GM03348 (cell line): ENCODE results near the gene EHD3.

ENCODE experiments used
- DNase-seq: peaks from one replicate; pipeline ENCODE4 v3.0.0; 2012; ENCODE audit warnings: low spot score

Gene EHD3

DNA sequence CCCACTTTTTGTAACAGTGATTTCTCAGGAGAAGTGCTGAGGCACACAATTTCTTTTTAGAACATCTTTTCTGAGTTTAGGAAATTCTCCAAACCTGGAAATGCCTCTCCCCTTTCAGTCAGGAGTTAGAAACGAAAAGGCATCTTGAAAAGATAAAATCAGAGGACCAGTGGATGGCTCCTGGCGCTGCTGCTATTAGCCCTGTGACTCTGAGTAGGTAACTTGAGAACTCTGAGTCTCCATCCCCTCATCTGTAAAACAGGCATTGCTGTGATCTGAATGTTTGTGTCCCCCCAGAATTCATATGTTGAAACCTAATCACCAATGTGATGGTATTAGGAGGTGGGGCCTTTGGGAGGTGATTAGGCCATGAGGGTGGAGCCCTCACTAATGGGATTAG is 50.2 kb downstream of the EHD3 start:
- DNase-seq: no peak

DNA sequence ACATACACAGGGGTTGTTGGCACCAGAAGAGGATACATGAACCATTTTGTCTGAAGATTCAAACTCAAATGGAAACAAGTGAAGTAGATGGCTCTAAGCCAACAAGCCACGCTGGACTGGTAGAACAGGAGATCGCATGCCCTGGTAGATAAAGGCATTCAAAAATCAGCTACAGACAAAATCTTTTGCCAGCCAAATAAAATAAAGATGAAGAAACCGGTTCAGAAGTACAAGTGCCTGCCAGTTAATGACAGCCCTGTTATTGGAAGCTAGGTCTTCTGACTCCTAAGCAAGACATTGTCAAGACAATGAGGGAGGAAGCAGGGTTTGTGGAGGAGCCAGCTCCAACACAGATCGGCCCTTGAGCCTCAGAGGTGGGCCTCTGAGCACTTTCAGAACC is 52.3 kb downstream of the EHD3 start:
- no peak for DNase-seq

DNA sequence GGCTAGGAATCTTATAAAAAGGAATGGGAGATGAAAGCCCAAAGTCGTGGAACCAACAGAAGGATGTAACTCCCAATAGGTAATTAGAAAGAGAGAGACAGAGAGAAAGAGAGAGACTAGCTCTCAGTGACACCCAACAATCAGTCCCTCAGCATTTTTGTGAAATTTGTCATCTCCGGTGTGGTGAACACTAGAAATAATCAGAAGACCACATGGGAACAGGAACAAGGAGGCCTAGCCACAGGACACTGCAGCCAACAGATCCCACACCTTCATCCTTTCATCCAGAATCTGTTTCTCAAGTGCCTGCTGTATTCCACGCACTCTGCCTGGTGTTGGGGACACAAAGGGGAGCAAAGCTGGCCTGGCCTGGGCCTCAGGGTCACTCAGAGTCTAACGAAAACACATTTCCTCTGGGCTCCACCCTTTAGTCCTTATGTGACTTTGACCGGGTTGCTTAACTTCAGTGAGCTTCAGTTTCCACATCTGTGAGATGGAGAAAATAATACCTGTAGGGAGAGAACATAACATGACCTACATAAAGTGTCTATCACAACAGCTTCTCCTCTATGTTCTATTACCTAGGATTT is 53.1 kb downstream of the EHD3 start:
- DNase-seq: no peak

DNA sequence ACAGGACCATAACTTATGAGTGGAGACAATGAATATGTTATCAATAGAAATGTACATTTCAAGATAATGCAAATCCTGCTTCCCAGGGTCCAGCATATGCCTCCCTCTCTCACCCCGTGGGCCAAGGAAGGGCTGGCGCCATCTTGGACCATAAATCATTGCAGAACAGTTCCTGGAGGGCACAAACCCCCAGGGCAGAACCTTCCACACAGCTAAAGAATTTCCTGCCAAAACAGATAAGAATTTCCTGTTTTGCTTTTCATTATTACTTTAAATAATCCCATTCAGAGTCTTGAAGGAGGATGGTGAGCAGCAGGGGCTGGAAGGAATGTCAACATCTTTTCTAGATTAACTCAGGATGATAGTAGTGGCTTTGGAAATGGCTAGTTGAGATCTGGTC is 53.7 kb downstream of the EHD3 start:
- DNase-seq: peak; percentile 66

DNA sequence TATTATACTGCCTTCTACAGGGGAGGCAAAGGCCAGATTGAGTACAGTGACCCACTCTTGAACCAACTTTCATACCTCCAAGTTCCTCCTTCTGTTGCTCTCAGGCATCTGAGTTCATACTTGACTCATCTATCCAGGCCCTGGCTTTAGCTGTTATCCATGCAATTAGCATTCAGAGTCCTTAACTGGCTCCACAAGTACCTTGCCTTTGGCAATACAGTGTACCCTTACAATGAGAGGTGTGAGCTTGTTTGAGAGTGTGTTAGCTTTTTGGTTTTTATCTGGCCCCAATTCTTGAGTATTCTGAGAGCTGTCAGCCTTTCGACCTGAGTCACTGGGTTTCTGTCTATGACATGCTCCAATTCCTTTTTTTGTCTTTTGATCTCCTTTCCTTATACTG is 60.2 kb downstream of the EHD3 start:
- no peak for DNase-seq

DNA sequence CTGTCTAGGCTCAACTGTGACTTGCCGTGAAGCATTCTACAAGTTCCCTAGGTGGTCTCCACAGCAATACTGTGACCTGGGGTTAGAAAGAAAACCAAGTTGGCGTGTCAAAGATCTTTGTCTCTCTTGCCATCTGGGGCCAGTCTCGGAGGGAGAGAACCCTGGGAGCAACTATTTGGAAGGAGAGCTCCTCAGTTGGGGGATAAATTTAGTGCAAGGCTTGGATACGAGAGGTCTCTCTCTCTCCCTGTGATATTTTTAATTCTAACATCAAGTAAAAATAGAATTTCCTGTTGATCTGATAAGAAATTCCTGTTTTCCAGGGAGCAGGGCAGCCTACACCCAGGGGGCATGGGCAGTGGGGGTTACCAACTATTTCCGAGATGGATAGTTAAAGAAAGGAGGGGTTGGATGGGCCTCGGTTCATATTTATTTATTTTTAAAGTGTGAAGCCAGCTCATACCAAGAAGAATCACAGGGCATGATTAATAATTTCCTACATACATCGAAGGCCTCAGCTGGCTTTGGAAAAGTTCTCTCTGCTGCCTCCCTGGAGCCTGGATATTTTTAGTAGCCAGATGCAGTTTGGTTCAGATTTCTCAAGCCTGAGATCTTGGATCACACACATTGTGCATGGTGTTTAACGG is 62.8 kb downstream of the EHD3 start:
- peak; percentile 37 for DNase-seq

DNA sequence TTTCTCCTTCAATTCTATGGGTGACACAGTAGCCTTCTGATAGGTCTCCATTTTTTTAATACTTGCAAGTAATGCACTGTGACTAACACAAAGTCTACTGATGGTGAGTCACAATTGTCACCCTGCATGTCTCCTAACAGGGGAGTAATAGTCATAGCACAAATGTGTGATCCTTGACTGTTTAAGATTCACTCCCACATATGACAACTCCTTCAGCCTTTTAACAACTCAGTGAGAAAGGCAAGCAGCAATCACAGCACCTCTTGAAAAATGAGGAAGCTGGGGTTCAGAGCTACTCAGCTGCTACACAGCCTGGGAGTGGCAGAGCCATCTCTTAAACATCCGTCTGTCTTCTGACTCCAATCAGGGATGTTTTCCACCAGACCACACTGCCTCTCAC is 63.8 kb downstream of the EHD3 start:
- DNase-seq: peak; percentile 29

DNA sequence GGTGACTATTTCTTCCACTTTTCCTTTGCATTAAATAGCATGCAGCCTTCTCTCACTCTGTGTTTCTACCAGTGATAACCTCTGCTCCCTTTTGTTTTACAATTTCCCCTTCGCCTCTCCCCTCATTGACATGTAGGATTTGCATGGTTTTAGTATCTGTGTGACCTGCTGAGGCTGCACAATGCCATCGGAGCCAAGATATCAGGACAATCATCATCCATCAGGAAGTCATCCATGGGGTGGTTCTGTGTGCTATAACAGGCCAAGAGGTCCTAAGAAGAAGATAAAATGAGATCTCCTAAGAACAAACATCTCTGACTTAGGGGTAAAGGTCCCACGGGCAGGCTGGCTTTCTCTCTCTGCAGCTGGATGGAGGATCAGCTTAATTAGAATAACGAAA is 65.6 kb downstream of the EHD3 start:
- DNase-seq: no peak

DNA sequence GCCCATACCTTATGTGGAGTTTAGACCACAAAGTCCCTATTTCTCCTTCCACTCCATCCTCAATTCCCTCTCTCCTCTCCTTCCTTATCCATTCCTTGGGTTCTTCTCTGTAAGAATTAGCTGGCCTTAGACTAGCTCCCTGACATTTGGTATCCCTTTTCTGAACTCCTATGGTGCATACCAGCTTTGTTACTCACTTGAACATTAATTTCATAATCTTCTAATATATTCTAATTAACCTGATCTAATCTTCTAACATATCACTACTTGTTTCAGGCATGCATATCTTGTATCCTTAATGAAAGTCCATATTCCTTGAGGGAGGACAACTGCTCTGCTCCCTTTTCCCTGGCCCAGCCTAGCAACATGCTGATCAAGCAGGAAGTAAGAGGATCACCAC is 66.4 kb downstream of the EHD3 start:
- DNase-seq: no peak

DNA sequence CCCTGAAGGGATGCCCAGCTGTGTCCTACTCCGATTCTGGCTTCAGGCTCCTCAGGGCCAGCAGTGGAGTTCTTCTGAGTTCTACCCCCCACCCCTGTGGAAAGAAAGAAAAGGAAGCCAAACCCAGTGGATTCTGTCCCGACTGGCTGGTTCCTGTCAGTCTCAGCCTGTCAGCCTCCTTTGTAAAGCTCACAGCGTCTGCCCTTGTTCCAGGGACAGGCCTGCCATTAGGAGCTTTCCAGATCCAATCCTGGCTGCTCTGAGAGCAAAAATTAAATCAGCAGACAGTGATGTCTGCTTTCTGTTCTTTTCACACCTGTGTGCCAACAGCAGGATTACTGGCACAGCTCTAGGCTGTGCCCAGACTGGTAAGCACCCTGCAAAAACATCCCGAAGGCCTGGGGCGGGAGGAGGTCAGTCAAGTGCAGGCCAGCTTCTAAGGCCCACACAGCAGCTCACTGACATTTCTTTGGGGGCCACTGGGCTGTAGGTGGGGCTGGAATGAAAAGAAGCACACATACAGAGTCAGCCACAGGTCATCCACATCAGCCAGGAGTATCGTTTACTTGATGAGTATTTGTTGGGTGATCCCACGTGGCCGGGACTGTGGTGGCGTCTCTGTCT is 69.1 kb downstream of the EHD3 start:
- DNase-seq: no peak

DNA sequence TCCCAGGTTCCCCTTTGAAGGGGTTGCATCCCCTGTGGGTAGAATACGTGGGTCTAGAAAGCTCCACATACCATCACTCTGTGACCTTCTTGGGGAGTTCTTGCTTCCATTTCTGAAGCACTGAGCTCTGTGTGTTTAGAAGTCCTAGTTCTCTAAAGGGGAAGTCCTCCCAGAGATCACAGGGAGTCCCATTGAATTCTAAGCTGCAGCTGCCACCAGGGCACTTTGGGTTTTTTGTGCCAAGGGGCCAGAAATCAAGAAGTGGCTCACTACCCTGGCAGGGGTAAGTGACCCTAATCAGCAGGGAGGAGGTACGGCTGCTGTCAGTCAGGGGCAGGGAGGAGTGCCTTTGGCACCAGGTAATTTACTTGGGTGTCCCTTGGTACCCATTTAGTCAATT is 70.9 kb downstream of the EHD3 start:
- no peak for DNase-seq

DNA sequence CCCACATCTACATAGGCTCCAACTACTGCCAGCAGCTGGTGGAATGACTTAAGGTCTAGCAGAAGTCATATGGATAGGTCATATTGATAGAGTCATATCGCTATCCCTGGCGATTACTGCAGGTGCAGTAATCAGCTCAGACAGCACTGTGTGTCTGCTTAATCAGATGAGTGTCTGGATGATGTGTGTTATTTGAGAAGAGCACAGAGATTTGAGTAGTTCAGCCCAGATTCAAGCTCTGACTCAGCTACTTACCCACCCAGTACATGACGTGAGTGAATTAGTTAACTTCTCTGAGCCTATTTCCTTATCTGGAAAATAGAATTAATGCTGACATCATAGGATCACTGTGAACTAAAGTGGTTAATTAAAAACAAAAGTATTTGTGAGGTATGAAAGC is 78.9 kb downstream of the EHD3 start:
- DNase-seq: no peak

DNA sequence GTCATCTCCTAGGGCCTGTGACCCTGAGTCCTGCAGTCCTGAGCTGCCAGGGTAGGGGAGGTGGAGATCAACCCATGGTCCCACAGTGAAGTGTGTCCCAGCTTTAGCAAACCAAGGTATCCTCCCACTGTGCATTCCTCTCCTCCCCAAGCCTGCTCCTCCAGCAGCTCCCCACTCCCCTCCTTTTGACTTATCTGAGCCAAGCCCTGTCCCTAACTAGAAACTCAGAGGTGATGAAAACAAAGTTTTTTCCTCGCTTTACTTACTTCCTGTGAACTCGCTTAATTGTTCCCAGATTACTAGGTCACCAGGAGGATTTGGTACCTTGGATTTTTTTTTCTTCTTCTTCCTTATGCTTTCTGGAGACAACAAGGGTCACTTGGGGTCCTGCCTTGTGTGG is 80.8 kb downstream of the EHD3 start:
- DNase-seq: no peak

DNA sequence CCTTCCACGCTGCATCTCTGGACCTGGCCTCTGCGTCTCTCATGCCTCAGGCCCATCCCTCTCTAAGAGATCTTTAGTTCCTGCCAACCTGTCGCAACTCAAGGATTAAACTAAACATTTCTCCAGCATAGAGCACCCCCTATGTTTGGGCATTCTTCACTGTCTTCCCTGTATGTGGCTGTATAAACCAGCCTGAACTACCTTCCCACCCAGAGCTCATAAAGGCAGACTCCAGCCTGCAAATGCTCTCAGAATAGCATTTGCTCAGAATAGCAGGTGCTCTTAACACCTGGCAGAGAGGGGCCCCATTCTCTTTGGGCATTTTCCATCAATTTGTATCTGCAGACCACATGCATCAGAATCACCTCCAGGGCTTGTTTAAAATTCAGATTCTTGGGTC is 83.4 kb downstream of the EHD3 start:
- no peak for DNase-seq

DNA sequence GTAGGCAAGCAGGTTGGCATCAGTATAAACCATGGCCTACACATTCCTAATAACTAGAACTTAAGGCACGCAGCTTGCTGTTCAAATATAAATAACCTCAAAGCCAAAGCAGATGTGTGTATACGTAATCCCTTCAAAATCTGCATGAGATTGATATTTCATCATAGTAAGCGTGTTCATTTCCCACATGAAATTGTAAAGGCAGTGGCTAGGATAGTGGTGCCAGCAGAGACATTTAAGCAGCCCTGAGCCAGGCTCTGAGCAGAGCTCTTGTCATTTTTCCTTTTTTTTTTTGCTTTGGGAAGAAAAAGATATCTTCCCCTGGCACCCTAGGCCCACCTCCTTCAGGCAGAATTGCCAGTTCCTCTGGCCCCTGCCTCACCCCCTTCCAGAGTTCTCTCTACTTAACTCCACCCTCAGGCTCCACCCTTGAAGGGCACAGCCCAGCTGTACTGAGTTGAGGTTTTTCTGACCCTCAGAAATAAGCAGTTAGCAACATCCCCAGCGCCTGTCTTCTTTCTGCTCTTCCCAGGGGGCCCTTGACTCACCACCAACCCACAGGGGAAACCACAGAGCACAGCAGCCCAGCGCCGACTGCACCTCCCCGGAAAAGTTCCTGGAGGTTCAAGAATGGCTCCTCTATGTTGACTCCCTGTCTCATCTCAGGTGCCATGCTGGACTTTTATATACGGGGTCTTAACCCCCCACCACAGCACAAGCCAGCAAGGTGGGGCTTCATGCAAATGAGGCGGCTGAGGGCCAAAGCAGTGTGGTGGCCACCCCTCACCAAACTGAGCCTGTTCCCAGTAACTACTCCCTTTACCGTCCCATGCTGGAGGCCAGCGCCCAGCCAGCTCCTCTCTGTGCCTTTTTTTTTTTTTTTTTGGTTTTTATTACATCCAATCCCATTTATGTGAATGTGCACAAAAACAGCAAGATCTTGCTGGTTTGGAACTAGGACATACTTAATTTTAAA is 84.7 kb downstream of the EHD3 start:
- DNase-seq: peak; percentile 77
